ENCODE results near the gene POR. TPM values are rescaled to one million over a fixed set of nuclear protein-coding genes. Genes with fewer than 3 reads are reported as not detected.
"Not testable (repeated sequence)": the region's sequence is repeated elsewhere in the genome, so short reads cannot be mapped to it uniquely, and the experiment has no call there.

The POR gene
- total RNA-seq, 1 experiment from 2014 or later: 162 TPM

DNA sequence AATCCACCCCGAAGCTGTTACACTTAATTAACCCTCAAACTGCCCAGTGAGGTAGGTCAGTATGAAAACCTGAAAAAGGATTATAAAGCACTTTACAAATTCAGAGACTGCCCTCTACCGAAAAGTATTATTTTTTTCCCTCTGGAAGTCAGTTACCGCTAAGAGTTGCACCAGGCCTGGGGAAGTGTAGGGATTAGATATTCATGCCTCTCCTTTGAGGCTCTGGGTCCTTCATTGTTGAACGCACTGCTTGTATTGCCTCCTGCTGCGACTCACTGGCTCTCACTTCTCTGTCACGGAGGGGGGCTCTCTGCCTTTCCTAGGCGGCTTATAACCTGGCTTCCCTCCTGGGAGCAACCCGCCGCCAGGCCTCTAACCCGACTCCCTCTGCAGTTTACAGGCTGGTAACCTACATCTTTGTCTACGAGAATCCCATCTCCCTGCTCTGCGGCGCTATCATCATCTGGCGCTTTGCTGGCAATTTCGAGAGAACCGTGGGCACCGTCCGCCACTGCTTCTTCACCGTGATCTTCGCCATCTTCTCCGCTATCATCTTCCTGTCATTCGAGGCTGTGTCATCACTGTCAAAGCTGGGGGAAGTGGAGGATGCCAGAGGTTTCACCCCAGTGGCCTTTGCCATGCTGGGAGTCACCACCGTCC lies 33.4 kb upstream of the POR start:
- Mint-ChIP-seq H3K9me3 (ENCODE audit: unreplicated experiment) (no peaks in the 10 kb centered on the region), H3K4me1 (ENCODE audit: low read depth, unreplicated experiment) (peaks cover 8% of the 10 kb centered on the region), H3K27me3 (ENCODE audit: insufficient read depth, unreplicated experiment) (no peaks in the 10 kb centered on the region), H3K27ac (ENCODE audit: unreplicated experiment) (no peak overlapping the region), H3K36me3 (ENCODE audit: insufficient read depth, unreplicated experiment) (peaks cover 58% of the 10 kb centered on the region), H3K4me3 (ENCODE audit: unreplicated experiment) (no peak overlapping the region)
- H3K27me3 ChIP-seq (replicated peaks; ENCODE audit: control insufficient read depth, insufficient read depth, low read length): no peaks in the 10 kb centered on the region
- H3K9me3 ChIP-seq: no peaks in the 10 kb centered on the region
- peaks cover 2% of the 10 kb centered on the region; the same call in 1 of the 2 replicates for H3K36me3 ChIP-seq (ENCODE audit: control insufficient read depth, insufficient read depth, low read length)
- no peak for TF ChIP-seq CTCF (IDR thresholded peaks at IDR 0.05; ENCODE audit: insufficient read depth in 1 of 2, low read depth in 1 of 2, low read length in 1 of 2, severe bottlenecking in 1 of 2, unreplicated experiment in 1 of 2)
- intact Hi-C loops (cut with micrococcal nuclease; ENCODE audit: unreplicated experiment): no loop called here
- H3K4me3 ChIP-seq (ENCODE audit: low read depth, low read length): no peak overlapping the region
- BruUV-seq (replicated peaks): no TSS peak
- CTCF ChIA-PET: no interaction called here
- peaks cover 6% of the 10 kb centered on the region for H3K4me1 ChIP-seq
- POLR2A ChIA-PET: no interaction called here
- DNase-seq: no peak

GRCh38 chr7:75883265-75883824 lies 31.6 kb upstream of the POR start:
- H3K9me3 Mint-ChIP-seq (ENCODE audit: unreplicated experiment); H3K27me3 Mint-ChIP-seq (ENCODE audit: insufficient read depth, unreplicated experiment); DNase-seq; H3K4me1 ChIP-seq; H3K4me3 Mint-ChIP-seq (ENCODE audit: unreplicated experiment); CTCF ChIA-PET; H3K27ac Mint-ChIP-seq (ENCODE audit: unreplicated experiment); intact Hi-C loops (cut with micrococcal nuclease; ENCODE audit: unreplicated experiment); H3K4me3 ChIP-seq (ENCODE audit: low read depth, low read length); BruUV-seq (replicated peaks); H3K4me1 Mint-ChIP-seq (ENCODE audit: low read depth, unreplicated experiment); H3K36me3 ChIP-seq (ENCODE audit: control insufficient read depth, insufficient read depth, low read length); POLR2A ChIA-PET; H3K9me3 ChIP-seq; H3K27me3 ChIP-seq (replicated peaks; ENCODE audit: control insufficient read depth, insufficient read depth, low read length): not testable (repeated sequence)
- H3K36me3 Mint-ChIP-seq (ENCODE audit: insufficient read depth, unreplicated experiment): peaks cover 63% of the 10 kb centered on the region

DNA sequence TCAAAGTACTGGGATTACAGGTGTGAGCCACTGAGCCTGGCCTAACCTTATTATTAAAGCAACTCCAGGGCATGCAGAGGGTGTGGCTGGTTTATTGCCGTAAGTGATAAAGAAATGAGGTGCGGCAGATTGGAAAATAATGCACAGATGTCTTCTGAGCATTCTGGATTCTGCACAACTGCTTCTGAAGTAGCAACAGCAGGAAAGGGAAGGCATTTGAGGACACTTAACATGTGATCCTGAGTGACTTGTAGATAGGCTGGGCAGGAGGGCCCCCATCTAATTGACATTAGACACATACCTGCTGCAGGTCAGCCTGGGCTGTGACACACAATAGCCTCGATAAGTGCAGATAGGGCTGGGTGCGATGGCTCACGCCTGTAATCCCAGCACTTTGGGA lies 30.5 kb upstream of the POR start:
- DNase-seq: no peak
- Mint-ChIP-seq H3K27ac (ENCODE audit: unreplicated experiment) (no peak overlapping the region), H3K9me3 (ENCODE audit: unreplicated experiment) (no peaks in the 10 kb centered on the region), H3K36me3 (ENCODE audit: insufficient read depth, unreplicated experiment) (peaks cover 65% of the 10 kb centered on the region), H3K4me1 (ENCODE audit: low read depth, unreplicated experiment) (no peaks in the 10 kb centered on the region), H3K27me3 (ENCODE audit: insufficient read depth, unreplicated experiment) (no peaks in the 10 kb centered on the region), H3K4me3 (ENCODE audit: unreplicated experiment) (no peak overlapping the region)
- Histone ChIP-seq H3K9me3 (no peaks in the 10 kb centered on the region), H3K4me3 (ENCODE audit: low read depth, low read length) (no peak overlapping the region), H3K4me1 (no peaks in the 10 kb centered on the region; the same call in 1 of the 2 replicates), H3K27me3 (replicated peaks; ENCODE audit: control insufficient read depth, insufficient read depth, low read length) (no peaks in the 10 kb centered on the region), H3K36me3 (ENCODE audit: control insufficient read depth, insufficient read depth, low read length) (peaks cover 4% of the 10 kb centered on the region; the same call in 1 of the 2 replicates)
- no peak for TF ChIP-seq CTCF (IDR thresholded peaks at IDR 0.05; ENCODE audit: insufficient read depth in 1 of 2, low read depth in 1 of 2, low read length in 1 of 2, severe bottlenecking in 1 of 2, unreplicated experiment in 1 of 2)
- POLR2A ChIA-PET: no interaction called here
- no TSS peak for BruUV-seq (replicated peaks)
- intact Hi-C loops (cut with micrococcal nuclease; ENCODE audit: unreplicated experiment): no loop called here
- CTCF ChIA-PET: no interaction called here

Data from Caco-2 (cell line).